Measurements from ENCODE around the gene ATXN1.

DNA sequence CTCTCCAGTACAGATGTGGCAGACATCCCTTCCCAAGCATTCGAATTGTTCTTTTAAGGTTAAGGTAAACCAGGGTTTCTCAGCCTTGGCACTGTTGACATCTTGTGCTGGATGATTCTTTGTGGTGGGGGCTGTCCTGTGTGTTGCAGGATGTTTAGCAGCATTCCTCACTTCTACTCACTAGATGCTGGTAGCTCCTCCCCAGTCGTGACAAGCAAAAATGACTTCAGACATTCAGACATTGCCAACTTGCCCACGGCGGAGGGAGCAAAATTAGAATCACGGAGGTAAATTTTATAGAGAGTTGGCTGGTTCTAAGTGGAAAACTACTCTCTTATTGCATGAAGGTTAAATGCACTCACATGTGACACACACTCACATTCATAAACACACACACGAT, 334.1 kb downstream of the ATXN1 start:
- TF ChIP-seq, protein P1, sequence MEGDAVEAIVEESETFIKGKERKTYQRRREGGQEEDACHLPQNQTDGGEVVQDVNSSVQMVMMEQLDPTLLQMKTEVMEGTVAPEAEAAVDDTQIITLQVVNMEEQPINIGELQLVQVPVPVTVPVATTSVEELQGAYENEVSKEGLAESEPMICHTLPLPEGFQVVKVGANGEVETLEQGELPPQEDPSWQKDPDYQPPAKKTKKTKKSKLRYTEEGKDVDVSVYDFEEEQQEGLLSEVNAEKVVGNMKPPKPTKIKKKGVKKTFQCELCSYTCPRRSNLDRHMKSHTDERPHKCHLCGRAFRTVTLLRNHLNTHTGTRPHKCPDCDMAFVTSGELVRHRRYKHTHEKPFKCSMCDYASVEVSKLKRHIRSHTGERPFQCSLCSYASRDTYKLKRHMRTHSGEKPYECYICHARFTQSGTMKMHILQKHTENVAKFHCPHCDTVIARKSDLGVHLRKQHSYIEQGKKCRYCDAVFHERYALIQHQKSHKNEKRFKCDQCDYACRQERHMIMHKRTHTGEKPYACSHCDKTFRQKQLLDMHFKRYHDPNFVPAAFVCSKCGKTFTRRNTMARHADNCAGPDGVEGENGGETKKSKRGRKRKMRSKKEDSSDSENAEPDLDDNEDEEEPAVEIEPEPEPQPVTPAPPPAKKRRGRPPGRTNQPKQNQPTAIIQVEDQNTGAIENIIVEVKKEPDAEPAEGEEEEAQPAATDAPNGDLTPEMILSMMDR (IDR thresholded peaks at IDR 0.05): no peak
- no peak for TF ChIP-seq USF2 (IDR thresholded peaks at IDR 0.05)
- no peak for TF ChIP-seq POLR2A (IDR thresholded peaks at IDR 0.05; ENCODE audit: low read length)
- TF ChIP-seq, protein P2, sequence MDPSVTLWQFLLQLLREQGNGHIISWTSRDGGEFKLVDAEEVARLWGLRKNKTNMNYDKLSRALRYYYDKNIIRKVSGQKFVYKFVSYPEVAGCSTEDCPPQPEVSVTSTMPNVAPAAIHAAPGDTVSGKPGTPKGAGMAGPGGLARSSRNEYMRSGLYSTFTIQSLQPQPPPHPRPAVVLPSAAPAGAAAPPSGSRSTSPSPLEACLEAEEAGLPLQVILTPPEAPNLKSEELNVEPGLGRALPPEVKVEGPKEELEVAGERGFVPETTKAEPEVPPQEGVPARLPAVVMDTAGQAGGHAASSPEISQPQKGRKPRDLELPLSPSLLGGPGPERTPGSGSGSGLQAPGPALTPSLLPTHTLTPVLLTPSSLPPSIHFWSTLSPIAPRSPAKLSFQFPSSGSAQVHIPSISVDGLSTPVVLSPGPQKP (IDR thresholded peaks at IDR 0.05; ENCODE audit: low read depth, low read length): no peak
- TF ChIP-seq CHD4 (IDR thresholded peaks at IDR 0.05; ENCODE audit: borderline replicate concordance): no peak
- no peak for TF ChIP-seq POLR2AphosphoS2 (conservative IDR thresholded peaks at IDR 0.05; ENCODE audit: low read length)
- no peak for TF ChIP-seq GATA3 (IDR thresholded peaks at IDR 0.05; ENCODE audit: borderline replicate concordance)
- no peak for TF ChIP-seq BHLHE40 (IDR thresholded peaks at IDR 0.05; ENCODE audit: low read depth, low read length)
- no peak for TF ChIP-seq JUN (IDR thresholded peaks at IDR 0.05)
- TF ChIP-seq E2F6 (IDR thresholded peaks at IDR 0.05; ENCODE audit: borderline replicate concordance, low read depth): no peak
- TF ChIP-seq MYC (IDR thresholded peaks at IDR 0.05; ENCODE audit: borderline replicate concordance, low read length): no peak
- TF ChIP-seq EP300 (IDR thresholded peaks at IDR 0.05): no peak
- no peak for TF ChIP-seq TFCP2L1 (CRISPR knock-in tag; IDR thresholded peaks at IDR 0.05)
- TF ChIP-seq MAZ (IDR thresholded peaks at IDR 0.05; ENCODE audit: borderline replicate concordance, low read depth, low read length): no peak
